ENCODE results near the gene GPC6.

GPC6 gene

DNA sequence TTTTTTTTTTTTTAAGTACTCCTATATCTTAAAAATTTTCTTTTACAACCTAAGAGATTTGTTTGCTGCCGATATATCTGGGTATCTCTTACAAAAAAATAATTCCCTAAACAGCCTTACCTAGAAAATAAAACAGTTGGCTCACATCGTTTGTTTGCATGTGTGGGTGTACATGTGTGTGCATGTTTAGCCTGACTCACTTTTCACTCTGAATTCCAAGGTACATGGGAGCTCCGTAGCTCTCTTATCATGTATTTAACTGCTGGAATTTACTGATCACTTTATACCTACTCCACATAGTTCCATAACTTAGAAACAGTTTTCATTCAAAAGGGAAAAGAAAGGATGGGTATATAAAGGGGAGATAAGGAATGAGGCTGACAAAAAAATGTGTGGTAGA lies 616.5 kb downstream of the GPC6 start:
- H3K4me3 ChIP-seq (ENCODE audit: low read length): no peak overlapping the region
- DNase-seq (ENCODE audit: low read depth): no peak
- TF ChIP-seq CTCF (conservative IDR thresholded peaks at IDR 0.05; ENCODE audit: low read length): no peak

DNA sequence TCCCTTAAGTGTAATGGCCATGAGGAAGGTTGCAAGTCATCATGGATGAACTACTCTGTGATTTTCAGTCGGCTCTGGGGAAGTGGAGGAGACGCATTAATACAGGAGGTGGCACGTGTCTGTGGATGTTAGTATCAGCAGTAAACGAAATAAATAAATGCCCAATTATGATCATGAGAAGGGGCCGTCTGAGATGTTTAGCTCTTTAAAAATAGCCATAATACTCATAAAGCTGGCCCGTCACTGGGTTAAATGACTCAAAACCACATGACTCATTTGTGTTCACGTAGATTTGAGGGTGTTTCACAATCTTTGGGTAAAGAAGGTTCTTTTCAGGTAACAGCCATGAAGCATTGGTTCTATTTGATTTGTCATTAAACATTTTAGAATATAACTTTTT lies 620.6 kb downstream of the GPC6 start:
- no peak for TF ChIP-seq CTCF (conservative IDR thresholded peaks at IDR 0.05; ENCODE audit: low read length)
- H3K4me3 ChIP-seq (ENCODE audit: low read length): no peak overlapping the region
- DNase-seq (ENCODE audit: low read depth): peak; percentile 42

- no peak for TF ChIP-seq CTCF (conservative IDR thresholded peaks at IDR 0.05; ENCODE audit: low read length)
- H3K4me3 ChIP-seq (ENCODE audit: low read length): no peak overlapping the region
- no peak for DNase-seq (ENCODE audit: low read depth)
Measured at GRCh38 chr13:93848247-93848646, 621.6 kb downstream of the GPC6 start.

GRCh38 chr13:93851236-93851635 lies 624.6 kb downstream of the GPC6 start:
- TF ChIP-seq CTCF (conservative IDR thresholded peaks at IDR 0.05; ENCODE audit: low read length): no peak
- no peak for DNase-seq (ENCODE audit: low read depth)
- H3K4me3 ChIP-seq (ENCODE audit: low read length): no peak overlapping the region

GRCh38 chr13:93853912-93854311 lies 627.3 kb downstream of the GPC6 start:
- H3K4me3 ChIP-seq (ENCODE audit: low read length): no peak overlapping the region
- TF ChIP-seq CTCF (conservative IDR thresholded peaks at IDR 0.05; ENCODE audit: low read length): no peak
- DNase-seq (ENCODE audit: low read depth): no peak

DNA sequence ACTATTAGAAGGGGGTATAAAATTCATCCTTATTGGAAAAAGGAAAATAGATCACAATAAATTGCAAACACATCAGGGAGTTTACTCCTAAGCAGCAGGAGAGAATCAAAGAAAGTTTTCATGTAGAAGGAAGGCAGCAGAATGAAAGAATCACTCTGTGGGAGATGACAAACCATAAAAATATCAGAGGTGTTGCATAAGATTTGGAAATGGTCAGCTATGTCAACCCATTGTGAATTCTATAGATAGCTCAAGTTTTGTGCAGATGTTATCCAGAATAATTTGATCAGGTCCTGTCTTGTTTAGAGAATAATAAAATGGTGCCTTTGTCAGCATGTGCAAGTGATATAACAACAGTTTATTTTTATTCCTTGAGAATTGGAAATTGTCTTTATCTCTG lies 630.5 kb downstream of the GPC6 start:
- DNase-seq (ENCODE audit: low read depth): peak; percentile 60
- TF ChIP-seq CTCF (conservative IDR thresholded peaks at IDR 0.05; ENCODE audit: low read length): no peak
- no peak overlapping the region for H3K4me3 ChIP-seq (ENCODE audit: low read length)

DNA sequence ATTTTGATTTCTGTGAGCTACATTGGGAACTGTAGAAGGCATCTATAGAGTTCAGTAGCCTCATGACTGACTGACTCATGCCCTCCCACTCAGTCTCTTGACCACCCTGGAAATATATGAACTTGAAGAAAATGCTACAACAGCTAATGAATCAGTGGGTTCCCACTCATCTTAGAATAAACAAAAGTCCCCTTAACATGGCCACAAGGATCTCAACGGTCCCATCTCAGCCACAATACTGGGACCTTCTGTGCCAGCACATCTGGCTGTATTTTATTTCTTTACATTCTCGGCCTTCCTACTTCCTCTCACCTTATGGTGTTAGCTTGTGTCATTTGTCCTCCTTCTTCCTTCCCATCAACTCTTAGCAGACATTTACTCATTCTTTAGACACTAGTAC lies 633.1 kb downstream of the GPC6 start:
- peak; percentile 6 for DNase-seq (ENCODE audit: low read depth)
- H3K4me3 ChIP-seq (ENCODE audit: low read length): no peak overlapping the region
- no peak for TF ChIP-seq CTCF (conservative IDR thresholded peaks at IDR 0.05; ENCODE audit: low read length)
